Adipocyte (in vitro differentiated cells): ENCODE results near the gene GALM.
A peak's percentile ranks its signal among the peaks of the same experiment; 100 is the strongest.
"Not testable (repeated sequence)": the region's sequence is repeated elsewhere in the genome, so short reads cannot be mapped to it uniquely, and the experiment has no call there.

Experiments used
- DNase-seq: peaks from one replicate; pipeline ENCODE4 v3.0.0-alpha.2; 2015; ENCODE audit warnings: low read depth
- H3K27me3 ChIP-seq: replicated peaks from 2 replicates; pipeline ENCODE4 v1.7.0; 2013; ENCODE audit warnings: mild to moderate bottlenecking, low read length, moderate library complexity; ENCODE audit not compliant: control insufficient read depth, insufficient read depth
- H3K36me3 ChIP-seq: 2 replicates; pipeline ENCODE4 v1.7.0; 2013; ENCODE audit warnings: low read length, mild to moderate bottlenecking, moderate library complexity; ENCODE audit not compliant: control insufficient read depth, insufficient read depth, severe bottlenecking
- H3K4me1 ChIP-seq: 2 replicates; pipeline ENCODE4 v1.7.0; 2013; ENCODE audit warnings: mild to moderate bottlenecking, low read length, moderate library complexity; ENCODE audit not compliant: control insufficient read depth, insufficient read depth
- H3K4me3 ChIP-seq: 2 replicates; pipeline ENCODE4 v1.7.0; 2013; ENCODE audit warnings: mild to moderate bottlenecking, low read length, moderate library complexity
- H3K9ac ChIP-seq: 2 replicates; pipeline ENCODE4 v1.7.0; 2013; ENCODE audit warnings: mild to moderate bottlenecking, low read length, moderate library complexity
- H3K9me3 ChIP-seq: 2 replicates; pipeline ENCODE4 v1.7.0; 2013; ENCODE audit warnings: mild to moderate bottlenecking, low read length, moderate library complexity; ENCODE audit not compliant: control insufficient read depth

The GALM gene

DNA sequence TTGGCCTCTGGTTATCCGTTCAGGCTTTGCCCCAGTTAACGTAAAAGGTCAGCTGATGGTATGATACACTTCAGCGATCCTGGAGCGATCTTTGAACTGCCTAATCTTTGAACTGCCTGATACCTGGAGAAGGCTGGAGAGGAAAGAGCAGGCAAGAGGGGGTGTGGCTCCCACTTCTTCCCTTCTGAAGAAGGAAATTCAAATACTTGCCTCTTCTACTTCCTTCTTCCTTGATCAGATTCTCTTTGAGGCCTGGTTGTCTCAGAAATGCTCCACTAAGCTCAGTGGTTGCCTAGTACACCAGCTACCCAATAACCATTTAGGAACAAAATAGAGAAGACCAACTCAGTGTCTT lies 619 bp downstream of the GALM start:
- Histone ChIP-seq H3K4me3 (peak overlapping the region; percentile 87), H3K27me3 (no peaks in the 10 kb centered on the region), H3K4me1 (peaks cover 32% of the 10 kb centered on the region)

DNA sequence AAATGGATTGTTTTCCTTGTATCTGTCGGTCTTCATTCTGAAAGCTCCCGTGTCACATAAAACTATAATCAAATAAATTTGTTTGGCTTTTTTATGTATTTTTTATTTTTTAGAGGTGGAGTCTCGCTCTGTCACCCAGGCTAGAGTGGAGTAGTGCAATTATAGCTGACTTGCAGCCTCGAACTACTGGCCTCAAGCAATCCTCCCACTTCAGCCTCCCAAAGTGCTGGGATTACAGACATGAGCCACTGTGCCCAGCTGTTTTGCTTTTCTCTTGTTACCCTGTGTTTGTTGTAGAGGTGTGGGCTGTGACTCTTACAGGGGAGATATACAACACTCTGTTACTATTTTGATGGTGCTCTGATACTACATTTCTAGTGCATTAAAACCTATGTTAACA lies 2.2 kb downstream of the GALM start:
- Histone ChIP-seq H3K36me3 (no peaks in the 10 kb centered on the region), H3K4me3 (peak overlapping the region; percentile 87), H3K27me3 (no peaks in the 10 kb centered on the region), H3K4me1 (peaks cover 30% of the 10 kb centered on the region), H3K9me3 (no peaks in the 10 kb centered on the region), H3K9ac (no peak overlapping the region)
- DNase-seq, result no peak

More for the DNA sequence above, 619 bp downstream of the GALM start:
- Histone ChIP-seq H3K9ac (peak overlapping the region; percentile 83), H3K36me3 (no peaks in the 10 kb centered on the region), H3K9me3 (no peaks in the 10 kb centered on the region)
- no peak for DNase-seq

DNA sequence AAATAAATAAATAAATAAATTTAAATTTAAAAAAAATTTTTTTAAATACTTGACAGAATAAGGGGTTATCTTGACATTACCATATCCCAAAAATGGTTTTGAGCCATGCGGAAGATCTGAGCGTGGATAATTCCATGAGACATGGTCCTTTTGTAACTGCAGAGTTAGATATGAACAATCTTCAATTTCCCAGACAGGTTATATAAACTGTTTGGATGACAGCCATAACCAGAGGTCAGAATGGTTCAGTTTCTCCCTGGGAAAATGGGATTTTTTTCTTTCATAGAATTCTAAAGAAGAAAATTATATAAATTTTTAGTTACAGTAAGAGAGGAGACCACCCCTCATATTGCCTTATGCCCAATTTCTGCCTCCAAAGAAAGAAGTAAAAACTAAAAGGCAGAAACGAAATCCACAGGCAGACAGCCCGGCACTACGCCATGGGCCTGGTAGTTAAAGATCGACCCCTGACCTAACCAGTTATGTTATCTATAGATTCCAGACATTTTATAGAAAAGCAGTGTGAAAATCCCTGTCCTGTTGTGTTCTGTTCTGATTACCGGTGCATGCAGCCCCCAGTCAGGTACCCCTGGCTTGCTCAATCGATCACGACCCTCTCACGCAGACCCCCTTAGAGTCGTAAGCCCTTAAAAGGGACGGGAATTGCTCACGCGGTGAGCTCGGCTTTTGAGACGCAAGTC lies 3.0 kb downstream of the GALM start:
- peaks cover 26% of the 10 kb centered on the region for H3K4me1 ChIP-seq
- H3K27me3 ChIP-seq, result no peaks in the 10 kb centered on the region
- no peak overlapping the region for H3K4me3 ChIP-seq
- H3K9me3 ChIP-seq, result no peaks in the 10 kb centered on the region
- DNase-seq, result no peak
- H3K36me3 ChIP-seq, result no peaks in the 10 kb centered on the region
- no peak overlapping the region for H3K9ac ChIP-seq

DNA sequence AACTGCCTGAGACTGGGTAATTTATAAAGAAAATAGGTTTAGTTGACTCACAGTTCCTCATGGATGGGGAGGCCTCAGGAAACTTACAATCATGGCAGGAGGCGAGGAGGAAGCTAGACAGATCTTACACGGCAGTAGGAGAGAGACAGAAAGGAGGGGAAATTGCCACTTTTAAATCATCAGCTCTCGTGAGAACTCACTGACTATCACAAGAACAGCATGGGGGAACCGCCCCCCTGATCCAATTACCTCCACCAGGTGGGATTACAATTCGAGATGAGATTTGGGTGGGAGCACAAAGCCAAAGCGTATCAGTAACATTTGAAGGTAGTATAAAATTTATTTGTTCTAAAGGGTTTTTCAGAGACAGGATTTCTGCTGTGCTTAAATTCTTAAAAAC lies 5.4 kb downstream of the GALM start:
- H3K36me3 ChIP-seq, result peaks cover 6% of the 10 kb centered on the region
- H3K9ac ChIP-seq, result no peak overlapping the region
- DNase-seq, result no peak
- H3K27me3 ChIP-seq, result no peaks in the 10 kb centered on the region
- H3K4me1 ChIP-seq, result peaks cover 15% of the 10 kb centered on the region
- no peak overlapping the region for H3K4me3 ChIP-seq
- H3K9me3 ChIP-seq, result no peaks in the 10 kb centered on the region

DNA sequence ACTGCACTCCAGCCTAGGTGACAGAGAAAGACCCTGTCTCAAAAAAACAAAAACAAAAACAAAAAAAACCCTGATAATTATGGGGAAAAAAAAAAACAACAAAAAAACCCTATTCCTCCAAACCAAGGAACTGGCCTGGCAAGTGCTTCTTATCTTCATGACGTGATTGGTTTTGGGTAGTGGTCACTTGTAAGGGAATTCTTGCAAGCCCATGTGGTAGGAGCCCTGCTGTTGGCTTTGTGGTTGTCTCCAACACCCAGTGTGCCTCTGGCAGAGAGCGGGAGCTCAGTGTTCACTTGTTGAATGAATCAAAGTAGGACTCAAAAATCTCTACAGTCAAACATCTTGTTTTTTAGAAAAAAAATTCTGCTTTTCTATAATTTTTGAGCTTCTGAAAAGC lies 6.0 kb downstream of the GALM start:
- no peaks in the 10 kb centered on the region for H3K9me3 ChIP-seq
- H3K9ac ChIP-seq, result no peak overlapping the region
- DNase-seq, result no peak
- H3K27me3 ChIP-seq, result no peaks in the 10 kb centered on the region
- peaks cover 10% of the 10 kb centered on the region for H3K36me3 ChIP-seq
- H3K4me3 ChIP-seq, result no peak overlapping the region
- H3K4me1 ChIP-seq, result peaks cover 8% of the 10 kb centered on the region

DNA sequence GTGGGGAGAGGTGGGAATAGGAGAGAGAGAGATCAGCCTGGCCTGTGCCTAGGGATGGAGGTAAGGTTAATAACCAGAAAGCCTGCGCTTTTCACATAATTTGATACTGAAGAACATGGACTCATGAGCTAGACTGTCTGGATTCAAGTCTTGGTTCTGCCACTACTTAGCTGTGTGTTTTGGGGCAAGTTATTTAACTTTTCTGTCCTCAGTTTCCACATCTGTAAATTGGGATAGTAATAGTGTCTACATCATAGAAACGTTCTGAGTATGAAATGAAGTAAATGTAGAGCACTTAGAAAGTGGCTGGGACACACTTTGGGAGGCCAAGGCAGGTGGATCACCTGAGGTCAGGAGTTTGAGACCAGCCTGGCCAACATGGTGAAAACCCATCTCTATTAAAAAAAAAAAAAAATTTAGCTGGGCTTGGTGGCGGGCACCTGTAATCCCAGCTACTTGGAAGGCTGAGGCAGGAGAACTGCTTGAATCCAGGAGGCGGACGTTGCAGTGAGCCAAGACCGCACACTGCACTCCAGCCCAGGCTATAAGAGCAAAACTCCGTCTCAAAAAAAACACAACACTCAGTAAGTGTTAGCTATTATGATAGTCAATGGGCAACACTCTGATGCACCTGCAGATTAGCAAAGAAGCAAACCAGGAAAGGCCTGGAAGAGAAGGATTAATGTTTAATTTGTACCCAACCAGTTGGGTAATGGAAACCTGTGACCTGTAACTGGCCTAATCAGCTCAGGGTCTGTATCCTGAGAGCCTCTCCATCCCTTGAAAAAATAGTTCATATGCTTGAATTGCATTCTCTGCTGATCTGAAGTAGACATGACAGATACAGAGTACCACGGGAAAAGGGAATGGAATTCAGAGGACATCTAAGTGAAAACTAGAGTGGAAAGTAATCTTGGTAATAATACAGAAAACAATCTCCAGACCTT lies 6.8 kb downstream of the GALM start:
- peaks cover 18% of the 10 kb centered on the region for H3K36me3 ChIP-seq
- H3K9me3 ChIP-seq, result no peaks in the 10 kb centered on the region
- H3K27me3 ChIP-seq, result no peaks in the 10 kb centered on the region
- no peak overlapping the region for H3K9ac ChIP-seq
- H3K4me3 ChIP-seq, result no peak overlapping the region
- DNase-seq, result no peak
- H3K4me1 ChIP-seq, result peaks cover 3% of the 10 kb centered on the region

DNA sequence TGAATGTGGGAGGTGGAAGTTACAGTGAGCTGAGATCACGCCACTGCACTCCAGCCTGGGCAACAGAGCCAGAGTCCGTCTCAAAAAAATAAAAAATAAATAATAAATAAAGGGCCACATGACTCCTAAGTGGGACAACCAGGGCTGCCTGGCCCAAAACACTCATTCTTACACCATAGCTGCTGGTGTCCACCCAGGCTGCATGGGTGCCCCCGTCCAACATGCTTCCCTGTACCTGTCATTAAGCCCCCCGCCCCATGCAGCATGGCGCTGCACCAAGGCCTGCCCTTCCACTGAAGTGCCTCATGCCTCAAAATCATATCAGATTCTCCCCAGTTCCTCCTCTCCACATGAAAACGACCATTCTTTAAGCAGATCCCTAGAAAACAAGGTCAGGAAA lies 10.8 kb downstream of the GALM start:
- Histone ChIP-seq H3K4me1 (no peaks in the 10 kb centered on the region), H3K4me3 (no peak overlapping the region), H3K27me3 (no peaks in the 10 kb centered on the region), H3K36me3 (peaks cover 27% of the 10 kb centered on the region), H3K9me3 (no peaks in the 10 kb centered on the region), H3K9ac (no peak overlapping the region)
- no peak for DNase-seq

DNA sequence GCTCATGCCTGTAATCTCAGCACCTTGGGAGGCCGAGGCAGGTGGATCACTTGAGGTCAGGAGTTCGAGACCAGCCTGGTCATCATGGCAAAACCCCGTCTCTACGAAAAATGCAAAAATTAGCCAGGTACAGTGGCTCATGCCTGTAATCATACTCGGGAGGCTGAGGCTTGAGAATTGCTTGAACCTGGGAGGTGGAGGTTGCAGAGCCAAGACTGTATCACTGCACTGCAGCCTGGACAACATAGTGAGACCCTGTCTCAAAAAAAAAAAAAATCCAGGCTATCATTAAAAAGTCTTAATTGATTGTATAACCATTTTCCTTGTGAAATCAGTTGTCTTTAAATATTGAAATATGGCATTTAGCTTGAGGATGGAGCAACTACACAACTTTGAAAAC lies 15.0 kb downstream of the GALM start:
- H3K9ac ChIP-seq, H3K9me3 ChIP-seq, H3K4me1 ChIP-seq, DNase-seq, H3K27me3 ChIP-seq, H3K4me3 ChIP-seq: not testable (repeated sequence)
- peaks cover 33% of the 10 kb centered on the region for H3K36me3 ChIP-seq

DNA sequence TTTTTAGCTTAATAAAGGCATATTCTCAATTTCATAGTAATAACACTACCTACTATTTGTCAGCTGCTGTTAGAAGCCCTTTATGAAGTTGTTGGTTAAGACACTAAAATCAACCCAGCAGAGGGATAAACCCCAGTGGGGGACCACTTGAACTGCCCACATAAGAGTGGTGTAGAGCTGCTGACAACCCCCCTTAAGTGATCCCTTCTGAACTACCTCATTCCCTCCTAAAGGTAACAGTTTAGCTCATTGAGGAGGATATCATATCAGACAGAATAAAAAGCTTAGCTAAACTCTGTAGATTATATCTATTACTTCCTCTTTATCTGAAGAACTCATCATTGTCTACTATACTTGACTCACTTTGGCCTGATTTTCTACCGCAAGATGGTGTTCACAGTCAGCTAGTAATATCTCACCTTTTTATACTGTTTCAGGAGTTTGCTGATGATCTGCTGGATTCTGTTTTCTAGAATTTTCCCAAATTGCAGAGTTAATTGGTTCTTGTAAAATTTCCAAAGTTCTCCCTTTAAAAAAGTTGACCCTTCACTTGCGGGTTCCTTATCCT lies 16.2 kb downstream of the GALM start:
- H3K4me3 ChIP-seq, result no peak overlapping the region
- no peak overlapping the region for H3K9ac ChIP-seq
- H3K27me3 ChIP-seq, result no peaks in the 10 kb centered on the region
- H3K36me3 ChIP-seq, result peaks cover 23% of the 10 kb centered on the region
- no peaks in the 10 kb centered on the region for H3K9me3 ChIP-seq
- DNase-seq, result no peak
- peaks cover 4% of the 10 kb centered on the region for H3K4me1 ChIP-seq

DNA sequence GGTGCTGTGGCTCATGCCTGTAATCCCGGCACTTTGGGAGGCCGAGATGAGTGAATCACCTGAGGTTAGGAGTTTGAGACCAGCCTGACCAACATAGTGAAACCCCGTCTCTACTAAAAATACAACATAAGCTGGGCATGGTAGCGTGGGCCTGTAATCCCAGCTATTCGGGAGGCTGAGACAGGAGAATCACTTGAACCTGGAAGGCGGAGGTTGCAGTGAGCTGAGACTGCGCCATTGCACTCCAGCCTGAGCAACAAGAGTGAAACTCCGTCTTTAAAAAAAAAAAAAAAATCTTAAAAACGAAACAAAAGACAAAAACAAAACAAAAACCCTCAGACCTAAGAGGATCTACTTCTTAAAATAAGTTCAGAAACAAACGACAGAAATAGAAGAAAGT lies 16.7 kb downstream of the GALM start:
- H3K27me3 ChIP-seq, H3K9me3 ChIP-seq, H3K4me3 ChIP-seq, DNase-seq, H3K4me1 ChIP-seq, H3K9ac ChIP-seq: not testable (repeated sequence)
- H3K36me3 ChIP-seq, result peaks cover 18% of the 10 kb centered on the region

DNA sequence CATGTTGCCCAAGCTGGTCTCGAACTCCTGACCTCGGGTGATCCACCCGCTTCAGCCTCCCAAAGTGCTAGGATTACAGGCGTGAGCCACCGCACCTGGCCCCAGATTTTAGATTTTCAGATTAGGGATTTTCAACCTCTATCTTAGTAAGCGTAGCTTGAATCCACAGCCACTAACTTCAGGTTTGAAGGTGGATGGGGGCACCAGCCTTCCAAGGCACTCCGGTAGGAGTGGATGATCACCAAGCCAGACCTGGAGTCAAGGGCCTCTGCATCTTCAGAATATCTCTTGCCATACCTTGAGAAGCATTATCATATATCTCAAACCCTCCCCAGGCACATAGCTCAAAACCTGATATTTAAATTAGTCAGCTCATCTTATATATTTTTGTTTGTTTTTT lies 17.9 kb downstream of the GALM start:
- Histone ChIP-seq H3K36me3 (peaks cover 17% of the 10 kb centered on the region), H3K9me3 (no peaks in the 10 kb centered on the region), H3K4me1 (peaks cover 4% of the 10 kb centered on the region), H3K27me3 (no peaks in the 10 kb centered on the region), H3K9ac (no peak overlapping the region), H3K4me3 (no peak overlapping the region)
- no peak for DNase-seq
